Activated CD8-positive, alpha-beta memory T cell treated with anti-CD3 and anti-CD28 coated beads, Interleukin-2, amount 10 ng/mL, durations not matched to agents 7 days and 5 days (primary cell): ENCODE results near the gene ANKRD30A. TPM values are rescaled to one million over a fixed set of nuclear protein-coding genes. Genes with fewer than 3 reads are reported as not detected.
"Not testable (repeated sequence)": the region's sequence is repeated elsewhere in the genome, so short reads cannot be mapped to it uniquely, and the experiment has no call there.

ENCODE experiments used
- ATAC-seq: fragments of 150-1000 bp; cut with Tn5 transposase; one replicate; pipeline ENCODE4 v1.10.0; 2021; ENCODE audit warnings: moderate library complexity
- CTCF ChIA-PET: fragments of 350-600 bp; sonication (Branson Sonifier 250); formaldehyde crosslinking; loops from one replicate; lab custom pipeline; 2021; ENCODE audit warnings: antibody characterized with exemption; lab: Charles Lee
- DNase-seq: peaks from one replicate; pipeline ENCODE4 v3.0.0-alpha.2; 2020
- H3K27ac Mint-ChIP-seq: one replicate; pipeline ENCODE4 v1.8.0; 2021; ENCODE audit warnings: mild to moderate bottlenecking, mixed read lengths
- H3K27me3 Mint-ChIP-seq: one replicate; pipeline ENCODE4 v1.8.0; 2021; ENCODE audit warnings: mixed read lengths
- H3K36me3 Mint-ChIP-seq: one replicate; pipeline ENCODE4 v1.8.0; 2021; ENCODE audit warnings: mild to moderate bottlenecking, mixed read lengths
- H3K4me1 Mint-ChIP-seq: one replicate; pipeline ENCODE4 v1.8.0; 2021; ENCODE audit warnings: mixed read lengths
- H3K4me3 Mint-ChIP-seq: one replicate; pipeline ENCODE4 v1.8.0; 2021; ENCODE audit warnings: mild to moderate bottlenecking, moderate library complexity, mixed read lengths
- H3K9me3 Mint-ChIP-seq: one replicate; pipeline ENCODE4 v1.8.0; 2022; ENCODE audit warnings: low read depth, mixed read lengths
- total RNA-seq, 2 experiments: library from RNA; stranded (reverse); gene quantifications; one replicate each; pipeline ENCODE4 v1.2.3, GENCODE V29; 2021

The ANKRD30A gene
- total RNA-seq, 2 experiments from 2014 or later = not detected

DNA sequence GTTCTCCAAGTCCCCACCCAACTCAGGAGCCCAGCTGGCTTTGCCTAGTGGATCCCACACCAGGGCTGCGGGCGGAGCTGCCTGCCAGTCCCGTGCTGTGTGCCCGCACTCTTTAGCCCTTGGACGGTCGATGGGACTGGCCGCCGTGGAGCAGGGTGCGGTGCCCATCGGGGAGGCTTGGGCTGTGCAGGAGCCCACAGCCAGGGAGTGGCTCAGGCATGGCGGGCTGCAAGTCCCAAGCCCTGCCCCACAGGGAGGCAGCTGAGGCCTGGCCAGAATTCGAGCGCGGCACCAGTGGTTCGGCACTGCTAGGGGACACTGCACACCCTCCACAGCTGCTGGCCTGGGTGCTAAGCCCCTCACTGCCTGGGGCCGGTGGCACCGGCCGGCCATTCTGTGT lies 159.7 kb downstream of the ANKRD30A start:
- H3K27ac Mint-ChIP-seq = no peak overlapping the region
- H3K4me3 Mint-ChIP-seq = no peak overlapping the region
- no peaks in the 10 kb centered on the region for H3K4me1 Mint-ChIP-seq
- CTCF ChIA-PET = no interaction called here
- H3K9me3 Mint-ChIP-seq = peaks cover 22% of the 10 kb centered on the region
- ATAC-seq (no peak), DNase-seq (no peak)
- no peaks in the 10 kb centered on the region for H3K36me3 Mint-ChIP-seq
- no peaks in the 10 kb centered on the region for H3K27me3 Mint-ChIP-seq

DNA sequence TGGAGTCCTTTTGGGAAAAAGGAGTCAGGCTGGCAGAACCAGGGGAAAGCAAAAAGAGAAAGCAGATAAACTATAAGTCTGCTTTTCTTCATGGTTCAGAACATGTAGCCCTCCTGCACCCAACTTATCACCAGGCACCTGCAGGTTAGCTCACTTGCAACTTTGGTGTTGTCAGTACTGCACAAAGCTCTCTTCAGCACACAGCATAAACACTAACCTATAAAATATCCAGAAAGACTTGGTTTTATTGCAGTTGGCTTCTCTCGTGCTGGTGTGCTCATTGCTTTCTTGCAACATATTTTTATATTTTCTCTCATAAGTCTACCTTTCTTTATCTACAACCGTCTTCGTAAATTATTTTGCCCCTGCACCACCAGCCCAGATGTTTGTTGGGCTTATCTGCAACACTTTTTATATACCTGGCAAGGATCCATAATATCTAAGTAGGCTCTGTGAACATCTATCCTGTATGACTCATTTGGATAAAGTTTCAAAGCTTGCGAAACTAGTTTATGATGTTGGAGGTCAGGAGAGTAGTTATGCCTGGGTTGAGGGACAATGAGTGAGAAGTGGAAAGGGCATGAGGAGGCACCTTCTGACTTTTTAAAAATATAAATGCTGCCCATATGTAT lies 164.6 kb downstream of the ANKRD30A start:
- Mint-ChIP-seq H3K36me3 (no peaks in the 10 kb centered on the region), H3K4me3 (no peak overlapping the region), H3K27me3 (no peaks in the 10 kb centered on the region), H3K9me3 (peaks cover 17% of the 10 kb centered on the region), H3K4me1 (no peaks in the 10 kb centered on the region), H3K27ac (no peak overlapping the region)
- CTCF ChIA-PET = no interaction called here
- ATAC-seq (no peak), DNase-seq (no peak)

DNA sequence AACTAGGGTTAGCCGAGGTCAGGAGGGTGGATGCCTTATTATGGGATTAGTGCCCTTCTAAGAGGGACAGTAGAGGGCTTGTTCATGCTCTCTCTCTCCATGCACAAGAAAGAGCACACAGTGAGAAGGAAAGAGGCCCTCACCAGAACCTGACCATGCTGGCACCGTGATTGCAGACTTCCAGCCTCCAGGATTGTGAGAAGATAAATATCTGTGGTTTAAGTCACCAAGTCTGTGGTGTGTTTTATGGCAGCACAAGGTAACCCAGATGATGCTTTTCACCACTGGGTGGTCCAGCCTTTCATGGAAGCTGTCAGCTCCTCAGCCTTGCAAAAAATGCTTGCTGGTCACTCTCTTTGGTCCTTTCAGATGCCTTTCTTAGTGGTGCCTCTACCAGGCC lies 175.9 kb downstream of the ANKRD30A start:
- H3K9me3 Mint-ChIP-seq = peaks cover 18% of the 10 kb centered on the region
- DNase-seq (no peak), ATAC-seq (no peak)
- H3K4me1 Mint-ChIP-seq = no peaks in the 10 kb centered on the region
- CTCF ChIA-PET = no interaction called here
- H3K4me3 Mint-ChIP-seq = no peak overlapping the region
- no peaks in the 10 kb centered on the region for H3K27me3 Mint-ChIP-seq
- H3K27ac Mint-ChIP-seq = no peak overlapping the region
- H3K36me3 Mint-ChIP-seq = no peaks in the 10 kb centered on the region

DNA sequence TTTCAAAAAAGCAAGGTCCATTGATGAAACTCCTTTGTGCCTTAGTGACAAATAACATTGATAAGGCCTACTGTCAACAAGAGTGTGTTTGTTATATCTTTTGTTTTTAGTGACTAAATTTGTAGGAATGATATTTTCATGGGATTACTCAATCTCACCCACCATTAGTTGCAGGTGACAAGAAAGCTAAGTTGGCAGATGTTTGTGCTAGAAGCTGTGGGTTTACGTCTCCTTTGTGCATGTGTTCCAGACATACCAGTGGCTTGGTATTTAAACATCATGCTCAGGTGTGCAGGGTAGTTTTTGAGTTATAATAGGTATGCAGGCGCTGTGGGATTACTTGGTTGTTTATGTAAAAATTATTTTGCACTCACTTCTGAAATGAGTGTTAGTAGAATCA lies 178.6 kb downstream of the ANKRD30A start:
- H3K27ac Mint-ChIP-seq = no peak overlapping the region
- H3K27me3 Mint-ChIP-seq = no peaks in the 10 kb centered on the region
- ATAC-seq = no peak

DNA sequence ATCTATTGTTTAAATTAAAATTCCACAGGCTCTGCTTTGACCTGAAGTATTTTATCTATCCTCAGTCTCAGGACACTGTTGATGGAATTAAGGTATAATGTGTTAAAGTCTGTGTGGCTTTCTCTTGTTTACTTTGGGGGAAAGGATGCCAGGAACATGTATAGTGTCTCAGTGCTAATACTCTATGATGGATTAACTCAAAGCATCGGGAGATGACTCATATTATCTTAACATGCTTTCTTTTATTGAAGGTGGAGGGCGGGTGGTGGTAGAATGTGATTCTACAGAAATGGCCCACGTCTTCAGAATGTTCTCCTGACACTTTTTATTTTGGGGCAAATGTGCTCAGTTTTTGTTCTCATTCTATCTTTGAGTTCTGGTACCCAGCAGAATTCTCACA lies 189.0 kb downstream of the ANKRD30A start:
- H3K4me1 Mint-ChIP-seq = no peaks in the 10 kb centered on the region
- peaks cover 12% of the 10 kb centered on the region for H3K9me3 Mint-ChIP-seq
- no peak overlapping the region for H3K4me3 Mint-ChIP-seq
- H3K27me3 Mint-ChIP-seq = no peaks in the 10 kb centered on the region
- CTCF ChIA-PET = no interaction called here
- no peaks in the 10 kb centered on the region for H3K36me3 Mint-ChIP-seq
- no peak for ATAC-seq
- DNase-seq = no peak
- no peak overlapping the region for H3K27ac Mint-ChIP-seq

More for the DNA sequence above, 178.6 kb downstream of the ANKRD30A start:
- CTCF ChIA-PET = no interaction called here
- H3K36me3 Mint-ChIP-seq = no peaks in the 10 kb centered on the region
- H3K4me3 Mint-ChIP-seq = no peak overlapping the region
- no peaks in the 10 kb centered on the region for H3K4me1 Mint-ChIP-seq
- peaks cover 18% of the 10 kb centered on the region for H3K9me3 Mint-ChIP-seq
- no peak for DNase-seq

DNA sequence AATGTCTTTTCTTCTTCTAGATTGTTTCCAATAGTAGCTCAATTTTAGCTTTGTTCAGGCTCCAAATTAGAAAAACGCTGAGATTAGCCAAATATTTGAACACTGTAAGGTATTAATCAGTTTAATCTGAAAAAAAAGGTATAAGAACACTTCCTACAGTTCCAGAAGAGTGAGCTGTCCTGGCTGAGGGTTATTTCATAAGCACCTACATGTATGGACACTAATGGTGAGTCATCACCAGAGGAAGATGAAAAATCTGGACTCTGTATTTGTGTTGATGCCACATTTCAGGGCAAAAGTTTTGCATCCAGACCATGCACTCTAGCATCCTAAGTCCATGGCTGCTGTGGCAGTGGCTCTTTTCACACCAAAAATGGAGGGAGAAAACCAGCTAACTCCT lies 189.5 kb downstream of the ANKRD30A start:
- CTCF ChIA-PET = no interaction called here
- no peak overlapping the region for H3K4me3 Mint-ChIP-seq
- no peak for DNase-seq
- H3K4me1 Mint-ChIP-seq = no peaks in the 10 kb centered on the region
- H3K36me3 Mint-ChIP-seq = no peaks in the 10 kb centered on the region
- no peak overlapping the region for H3K27ac Mint-ChIP-seq
- ATAC-seq = no peak
- H3K27me3 Mint-ChIP-seq = no peaks in the 10 kb centered on the region
- peaks cover 12% of the 10 kb centered on the region for H3K9me3 Mint-ChIP-seq

DNA sequence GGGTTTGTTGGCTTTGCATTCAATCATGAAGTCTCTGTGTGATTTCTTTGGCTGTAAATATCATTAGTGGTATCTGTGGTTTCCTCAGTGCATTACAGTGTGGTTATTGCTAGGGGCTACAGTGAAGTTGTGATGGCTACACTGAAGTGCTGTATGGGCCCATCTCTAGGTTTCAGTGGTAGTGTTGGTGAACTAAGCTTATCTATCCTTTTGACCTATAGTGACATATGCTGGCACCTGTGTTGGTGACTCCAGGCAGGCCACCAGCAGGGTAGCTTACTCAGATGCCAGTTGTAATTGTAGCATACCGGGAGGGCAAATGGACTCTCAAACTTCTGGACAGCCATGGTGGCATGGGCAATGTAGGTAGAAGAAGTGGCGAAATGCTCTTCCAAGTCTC lies 219.0 kb downstream of the ANKRD30A start:
- ATAC-seq (no peak), DNase-seq (no peak)
- H3K36me3 Mint-ChIP-seq = no peaks in the 10 kb centered on the region
- H3K4me1 Mint-ChIP-seq = no peaks in the 10 kb centered on the region
- H3K27me3 Mint-ChIP-seq = no peaks in the 10 kb centered on the region
- H3K9me3 Mint-ChIP-seq = peaks cover 16% of the 10 kb centered on the region
- CTCF ChIA-PET = no interaction called here
- H3K4me3 Mint-ChIP-seq = no peak overlapping the region
- no peak overlapping the region for H3K27ac Mint-ChIP-seq

DNA sequence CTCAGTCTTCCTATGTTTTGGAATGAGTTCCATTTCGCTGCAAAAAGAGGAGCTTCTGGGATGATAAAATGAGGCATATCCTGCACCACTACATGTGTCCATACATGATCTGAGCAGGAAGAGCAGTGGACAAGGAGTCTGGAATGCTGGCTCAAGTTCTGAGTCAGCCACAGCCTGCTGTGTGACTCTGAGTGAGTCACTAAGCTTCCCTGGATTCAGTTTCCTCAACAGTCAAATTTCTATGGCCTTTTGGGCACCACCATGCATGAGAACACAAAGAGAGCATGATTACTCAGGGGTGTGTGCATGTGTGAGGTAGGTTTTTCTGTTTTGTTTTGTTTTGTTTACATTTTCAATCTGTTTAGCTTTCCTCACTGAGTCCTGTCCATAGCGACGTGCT lies 254.6 kb downstream of the ANKRD30A start:
- no peaks in the 10 kb centered on the region for H3K4me1 Mint-ChIP-seq
- no peaks in the 10 kb centered on the region for H3K27me3 Mint-ChIP-seq
- ATAC-seq = no peak
- H3K36me3 Mint-ChIP-seq = no peaks in the 10 kb centered on the region
- H3K4me3 Mint-ChIP-seq = no peak overlapping the region
- DNase-seq = no peak
- H3K27ac Mint-ChIP-seq = no peak overlapping the region
- H3K9me3 Mint-ChIP-seq = peaks cover 8% of the 10 kb centered on the region
- CTCF ChIA-PET = no interaction called here

DNA sequence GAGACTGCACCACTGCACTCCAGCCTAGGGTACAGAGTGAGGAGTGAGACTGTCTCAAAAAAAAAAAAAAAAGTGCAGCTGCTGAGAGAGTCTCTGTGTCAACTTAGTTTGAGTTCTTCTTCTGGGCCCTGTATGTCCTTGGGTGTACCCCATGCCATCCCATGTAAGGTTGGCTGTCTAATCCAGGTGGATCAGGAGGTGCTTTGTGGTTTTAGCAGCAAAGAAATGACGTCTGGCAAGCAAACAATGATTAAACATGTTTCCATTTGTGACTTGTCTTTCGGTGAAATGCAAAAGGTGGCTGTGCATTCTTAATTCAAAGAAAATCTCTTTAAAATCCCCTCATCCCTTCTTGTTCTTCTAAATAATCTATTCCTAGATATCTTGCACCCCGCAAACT lies 255.9 kb downstream of the ANKRD30A start:
- Mint-ChIP-seq H3K4me1 (no peaks in the 10 kb centered on the region), H3K36me3 (no peaks in the 10 kb centered on the region), H3K27ac (no peak overlapping the region), H3K4me3 (no peak overlapping the region), H3K27me3 (no peaks in the 10 kb centered on the region), H3K9me3 (peaks cover 9% of the 10 kb centered on the region)
- ATAC-seq (no peak), DNase-seq (no peak)
- CTCF ChIA-PET = no interaction called here

DNA sequence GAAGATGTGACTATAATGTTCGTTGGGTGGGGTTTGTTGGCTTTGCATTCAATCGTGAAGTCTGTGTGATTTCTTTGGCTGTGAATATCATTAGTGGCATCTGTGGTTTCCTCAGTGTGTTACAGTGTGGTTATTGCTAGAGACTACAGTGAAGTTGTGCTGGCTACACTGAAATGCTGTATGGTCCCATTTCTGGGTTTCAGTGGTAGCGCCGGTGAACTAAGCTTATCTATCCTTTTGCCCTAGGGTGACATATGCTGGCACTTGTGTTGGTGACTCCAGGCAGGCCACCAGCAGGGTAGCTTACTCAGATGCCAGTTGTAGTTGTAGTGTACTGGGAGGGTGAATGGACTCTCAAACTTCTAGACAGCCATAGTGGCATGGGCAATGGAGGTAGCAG lies 259.5 kb downstream of the ANKRD30A start:
- DNase-seq = no peak

DNA sequence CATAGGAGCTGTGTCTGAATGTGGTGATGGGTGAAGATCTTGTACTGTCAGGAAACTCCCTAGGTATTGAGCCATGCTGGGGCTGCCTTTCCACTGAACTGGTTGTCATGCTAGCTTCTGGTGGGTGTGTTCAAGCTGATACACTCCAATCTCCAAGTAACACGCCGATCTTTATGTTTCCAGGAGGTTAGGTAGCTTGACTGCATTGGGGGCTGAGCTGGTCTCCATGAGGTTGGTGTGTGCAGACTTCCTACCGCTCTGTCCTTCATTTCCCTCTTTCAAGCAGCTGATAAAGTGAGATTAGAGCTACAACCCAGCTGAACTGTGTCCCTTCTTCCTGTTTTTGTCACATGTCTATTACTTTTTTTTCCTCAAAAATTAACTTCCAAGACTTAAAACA lies 265.5 kb downstream of the ANKRD30A start:
- no peak overlapping the region for H3K27ac Mint-ChIP-seq
- no peak for ATAC-seq

More for the DNA sequence above, 259.5 kb downstream of the ANKRD30A start:
- H3K27me3 Mint-ChIP-seq = no peaks in the 10 kb centered on the region
- no peak overlapping the region for H3K4me3 Mint-ChIP-seq
- H3K27ac Mint-ChIP-seq = no peak overlapping the region
- CTCF ChIA-PET = no interaction called here
- peaks cover 7% of the 10 kb centered on the region for H3K9me3 Mint-ChIP-seq
- no peak for ATAC-seq
- no peaks in the 10 kb centered on the region for H3K4me1 Mint-ChIP-seq
- no peaks in the 10 kb centered on the region for H3K36me3 Mint-ChIP-seq

DNA sequence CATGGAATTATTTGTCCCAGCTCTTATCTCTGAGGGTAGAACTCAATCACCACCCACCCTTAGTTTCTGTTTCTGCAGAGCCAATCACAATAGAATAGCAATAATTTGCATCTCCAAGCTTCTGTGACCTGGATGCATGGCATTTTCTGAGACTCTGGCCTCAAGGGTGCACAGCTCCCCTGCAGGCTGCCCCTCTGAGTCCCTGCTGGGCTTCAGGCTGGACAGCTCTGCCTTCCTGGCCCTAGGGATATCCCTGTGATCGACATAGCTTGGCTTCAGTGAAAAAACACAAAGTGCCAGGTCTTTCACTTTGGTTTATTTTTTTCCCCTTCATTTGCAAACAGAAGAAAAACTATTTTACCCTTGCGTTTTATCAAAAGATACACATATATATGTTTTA lies 275.4 kb downstream of the ANKRD30A start:
- not testable (repeated sequence) for H3K9me3 Mint-ChIP-seq, H3K27me3 Mint-ChIP-seq, H3K4me1 Mint-ChIP-seq

More for the DNA sequence above, 265.5 kb downstream of the ANKRD30A start:
- Mint-ChIP-seq H3K9me3 (peaks cover 8% of the 10 kb centered on the region), H3K27me3 (no peaks in the 10 kb centered on the region), H3K4me1 (no peaks in the 10 kb centered on the region), H3K4me3 (no peak overlapping the region), H3K36me3 (no peaks in the 10 kb centered on the region)
- no peak for DNase-seq
- CTCF ChIA-PET = no interaction called here

DNA sequence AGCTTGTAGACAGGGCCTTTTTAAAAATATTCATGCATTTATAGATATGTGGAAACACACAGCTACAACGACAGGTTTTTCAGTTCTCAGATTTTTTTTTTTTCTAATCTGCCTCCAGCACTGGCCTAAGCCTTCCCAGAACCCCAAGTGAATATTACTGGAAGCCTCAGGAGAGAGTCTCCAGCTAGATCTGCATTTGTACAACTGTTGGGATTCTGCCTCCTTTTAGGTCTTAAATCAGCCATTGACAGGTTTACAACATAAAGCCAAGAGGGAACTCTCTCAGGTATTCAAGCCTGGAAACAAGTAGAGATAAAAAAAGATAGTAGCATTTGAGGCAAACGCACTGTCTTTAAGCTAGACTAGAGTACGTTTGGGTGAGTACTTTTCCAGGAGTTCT lies 275.8 kb downstream of the ANKRD30A start:
- Mint-ChIP-seq H3K27me3 (no peaks in the 10 kb centered on the region), H3K27ac (no peak overlapping the region), H3K36me3 (no peaks in the 10 kb centered on the region), H3K4me3 (no peak overlapping the region), H3K9me3 (peaks cover 7% of the 10 kb centered on the region), H3K4me1 (no peaks in the 10 kb centered on the region)
- DNase-seq = no peak
- no peak for ATAC-seq
- CTCF ChIA-PET = no interaction called here

More for the DNA sequence above, 275.4 kb downstream of the ANKRD30A start:
- H3K27ac Mint-ChIP-seq, H3K36me3 Mint-ChIP-seq, ATAC-seq, CTCF ChIA-PET, DNase-seq, H3K4me3 Mint-ChIP-seq: not testable (repeated sequence)

DNA sequence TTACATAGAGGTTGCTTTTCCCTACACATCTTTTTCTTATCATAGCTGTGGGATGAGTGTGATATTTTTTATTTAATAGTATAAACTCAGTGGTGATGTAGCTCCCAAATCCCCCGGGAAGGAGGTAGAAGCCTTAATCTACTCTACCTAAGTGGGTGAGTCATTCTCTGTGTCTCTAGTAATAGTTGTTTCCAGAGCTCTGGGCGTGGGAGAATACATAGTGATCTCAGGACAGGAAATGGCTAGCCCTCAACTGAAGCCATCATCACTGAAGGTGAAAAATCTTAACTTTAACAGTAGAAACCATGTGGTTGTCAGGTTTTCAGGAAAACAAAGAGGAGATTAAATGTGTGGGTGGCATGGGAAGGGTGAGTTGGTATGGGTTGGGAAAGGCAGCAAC lies 278.4 kb downstream of the ANKRD30A start:
- DNase-seq (no peak), ATAC-seq (no peak)
- Mint-ChIP-seq H3K4me1 (no peaks in the 10 kb centered on the region), H3K9me3 (peaks cover 6% of the 10 kb centered on the region), H3K27me3 (no peaks in the 10 kb centered on the region), H3K4me3 (no peak overlapping the region), H3K36me3 (no peaks in the 10 kb centered on the region), H3K27ac (no peak overlapping the region)
- CTCF ChIA-PET = no interaction called here
